Liver (tissue), 9 donors: ENCODE data around the gene TUB. TPM values are rescaled to one million over a fixed set of nuclear protein-coding genes. Genes with fewer than 3 reads are reported as not detected.
A peak's percentile ranks its signal among the peaks of the same experiment; 100 is the strongest.

Source experiments
- DNase-seq: peaks from one replicate; pipeline ENCODE4 v3.0.0-alpha.2; 2017; ENCODE audit warnings: low spot score
- H3K27ac ChIP-seq, 2 donors: one replicate each; pipeline ENCODE4 v1.7.0; 2013; ENCODE audit warnings: inconsistent platforms in 2 of 2, low read length in 2 of 2, control low read depth in 1 of 2, low read depth in 1 of 2, mild to moderate bottlenecking in 1 of 2
- H3K27me3 ChIP-seq, 4 donors: one replicate each; pipeline versions ENCODE4 v1.6.1 to v1.7.0; 2013; ENCODE audit warnings: low read length in 3 of 4, inconsistent platforms in 1 of 4, mild to moderate bottlenecking in 1 of 4, moderate library complexity in 1 of 4; ENCODE audit not compliant: control insufficient read depth in 4 of 4, insufficient read depth in 4 of 4
- H3K36me3 ChIP-seq, 4 donors: one replicate each; pipeline versions ENCODE4 v1.6.1 to v1.7.0; 2013; ENCODE audit warnings: low read length in 3 of 4, mild to moderate bottlenecking in 3 of 4, low read depth in 1 of 4, moderate library complexity in 1 of 4; ENCODE audit not compliant: control insufficient read depth in 4 of 4, insufficient read depth in 3 of 4
- H3K4me1 ChIP-seq, 4 donors: one replicate each; pipeline versions ENCODE4 v1.6.1 to v1.7.0; 2013; ENCODE audit warnings: low read length in 3 of 4, mild to moderate bottlenecking in 3 of 4, moderate library complexity in 1 of 4; ENCODE audit not compliant: control insufficient read depth in 4 of 4, insufficient read depth in 4 of 4
- H3K4me3 ChIP-seq, 3 donors: one replicate each; pipeline versions ENCODE4 v1.6.1 to v1.7.0; 2013; ENCODE audit warnings: low read length in 3 of 3, control low read depth in 1 of 3, low read depth in 1 of 3, mild to moderate bottlenecking in 1 of 3
- H3K9ac ChIP-seq, 2 donors: one replicate each; pipeline ENCODE4 v1.7.0; 2013; ENCODE audit warnings: low read length in 2 of 2, mild to moderate bottlenecking in 2 of 2, moderate library complexity in 2 of 2, control low read depth in 1 of 2, low read depth in 1 of 2
- H3K9me3 ChIP-seq, 4 donors: one replicate each; pipeline versions ENCODE4 v1.6.1 to v1.7.0; 2013; ENCODE audit warnings: low read length in 3 of 4; ENCODE audit not compliant: control insufficient read depth in 4 of 4
- ATF3 ChIP-seq: IDR thresholded peaks from 2 replicates; pipeline ENCODE4 v1.6.1; 2016; ENCODE audit warnings: antibody characterized with exemption
- EGR1 ChIP-seq, 2 donors: IDR thresholded peaks; 2 replicates each; pipeline ENCODE4 v1.6.1; 2016 to 2018; ENCODE audit warnings: antibody characterized with exemption in 2 of 2, low read depth in 2 of 2
- FOXA1 ChIP-seq: IDR thresholded peaks from 2 replicates; pipeline ENCODE4 v1.6.1; 2016; ENCODE audit warnings: antibody characterized with exemption
- FOXA2 ChIP-seq: IDR thresholded peaks from 2 replicates; pipeline ENCODE4 v1.6.1; 2016; ENCODE audit warnings: antibody characterized with exemption
- GABPA ChIP-seq, 2 donors: IDR thresholded peaks in 1 of 2; conservative IDR thresholded peaks in 1 of 2; 2 replicates each; pipeline ENCODE4 v1.6.1; 2016; ENCODE audit warnings: antibody characterized with exemption in 2 of 2, mild to moderate bottlenecking in 1 of 2, moderate library complexity in 1 of 2
- HNF4G ChIP-seq: IDR thresholded peaks from 2 replicates; pipeline ENCODE4 v1.6.1; 2016; ENCODE audit warnings: antibody characterized with exemption
- NR2F2 ChIP-seq: IDR thresholded peaks from 2 replicates; pipeline ENCODE4 v1.6.1; 2016; ENCODE audit warnings: antibody characterized with exemption
- RAD21 ChIP-seq, 2 donors: IDR thresholded peaks; 2 replicates each; pipeline ENCODE4 v1.6.1; 2016; ENCODE audit warnings: antibody characterized with exemption in 2 of 2, mild to moderate bottlenecking in 2 of 2
- REST ChIP-seq: IDR thresholded peaks from 2 replicates; pipeline ENCODE4 v1.6.1; 2016; ENCODE audit warnings: antibody characterized with exemption, mild to moderate bottlenecking
- RXRA ChIP-seq, 2 donors: IDR thresholded peaks; 2 replicates each; pipeline ENCODE4 v1.6.1; 2017 to 2018; ENCODE audit warnings: antibody characterized with exemption in 2 of 2, mild to moderate bottlenecking in 1 of 2
- SP1 ChIP-seq: IDR thresholded peaks from 2 replicates; pipeline ENCODE4 v1.6.1; 2018; ENCODE audit warnings: antibody characterized with exemption, mild to moderate bottlenecking
- TAF1 ChIP-seq: conservative IDR thresholded peaks from 2 replicates; pipeline ENCODE4 v1.6.1; 2016; ENCODE audit warnings: antibody characterized with exemption, mild to moderate bottlenecking
- YY1 ChIP-seq: IDR thresholded peaks from 2 replicates; pipeline ENCODE4 v1.6.1; 2016; ENCODE audit warnings: antibody characterized with exemption, mild to moderate bottlenecking
- ZBTB33 ChIP-seq: IDR thresholded peaks from 2 replicates; pipeline ENCODE4 v1.6.1; 2016; ENCODE audit warnings: antibody characterized with exemption
- WGBS: extraction: QIAGEN DNeasy Blood & Tissue Kit; methylation state at CpG from one replicate; pipeline ENCODE4 v1.1.7; 2013; 5-methylcytosine and 5-hydroxymethylcytosine counted together
- polyA plus RNA-seq, 2 donors: library from polyadenylated mRNA; stranded (reverse) in 1 of 2; unstranded in 1 of 2; fragments of 200-250 nt in 1 of 2; fragments of >200 nt in 1 of 2; fragmentation: Nextera tagmentation in 1 of 2; extraction: Ambion mirVana in 1 of 2; gene quantifications; one replicate each; pipeline versions ENCODE4 v1.2.1 to v1.2.3, GENCODE V29; 2013 to 2015
- total RNA-seq, 2 donors: library from RNA; depleted of rRNA; stranded (reverse); fragments of >200 nt; gene quantifications; one replicate each; pipeline ENCODE4 v1.2.3, GENCODE V29; 2014
- donor health status: healthy.
- donor health status: healthy.
- donor health status: healthy.
- donor health status: healthy.
- donor health status: healthy.

TUB gene
- total and polyA plus RNA-seq, 4 donors: 0.15 to 1.3 (median 0.66) TPM

GRCh38 chr11:8059030-8059429, 22.0 kb upstream of the TUB start (continued):
- TF ChIP-seq REST (no peak), ATF3 (no peak), FOXA2 (no peak)

GRCh38 chr11:8059571-8060011, 21.4 kb upstream of the TUB start:
- Histone ChIP-seq H3K27me3 (no peaks in the 10 kb centered on the region), H3K4me3 (no peak overlapping the region), H3K4me1 (peaks cover 0 to 5% (median 0%) of the 10 kb centered on the region in 4 donors), H3K9ac (no peak overlapping the region), H3K36me3 (no peaks in the 10 kb centered on the region), H3K9me3 (no peaks in the 10 kb centered on the region), H3K27ac (no peak overlapping the region)
- TF ChIP-seq NR2F2 (peak; percentile 57), ATF3 (no peak), REST (no peak), TAF1 (no peak)
- WGBS: 63% methylated on average over 10 of the region's 10 CpGs
- peak; percentile 22 for DNase-seq

- DNase-seq: peak; percentile 9
- Histone ChIP-seq H3K4me1 (peaks cover 0 to 5% (median 0%) of the 10 kb centered on the region in 4 donors), H3K4me3 (no peak overlapping the region), H3K27me3 (no peaks in the 10 kb centered on the region), H3K9ac (no peak overlapping the region), H3K36me3 (no peaks in the 10 kb centered on the region), H3K27ac (no peak overlapping the region), H3K9me3 (no peaks in the 10 kb centered on the region)
- 92% methylated on average over 3 of the region's 3 CpGs for WGBS
- no peak for TF ChIP-seq RAD21 (IDR thresholded peaks at IDR 0.05)
- TF ChIP-seq EGR1 (IDR thresholded peaks at IDR 0.05; ENCODE audit: low read depth in 2 of 2): no peak
- no peak for TF ChIP-seq HNF4G
- TF ChIP-seq FOXA2: no peak
- TF ChIP-seq GABPA (IDR thresholded peaks at IDR 0.05 in 1 of 2, conservative IDR thresholded peaks at IDR 0.05 in 1 of 2): no peak
- TF ChIP-seq ATF3: no peak
- no peak for TF ChIP-seq ZBTB33
- TF ChIP-seq FOXA1: no peak
- TF ChIP-seq YY1: no peak
- TF ChIP-seq TAF1: no peak
- no peak for TF ChIP-seq SP1
- no peak for TF ChIP-seq RXRA (IDR thresholded peaks at IDR 0.05)
- TF ChIP-seq REST: no peak
- no peak for TF ChIP-seq NR2F2
Observed at GRCh38 chr11:8060146-8060719, 20.8 kb upstream of the TUB start.
